Right lobe of liver (tissue), 4 donors: ENCODE data around the gene ING3.
"Not testable (repeated sequence)": the region's sequence is repeated elsewhere in the genome, so short reads cannot be mapped to it uniquely, and the experiment has no call there.

Experiments
- CTCF ChIP-seq, 4 donors: fragments of 200-600 bp in 3 of 4; fragments of 450-650 bp in 1 of 4; IDR thresholded peaks; one replicate each; pipeline versions ENCODE4 v1.5.1 to v1.8.0; 2016 to 2022; ENCODE audit warnings: antibody characterized with exemption in 4 of 4, mild to moderate bottlenecking in 2 of 4
- POLR2A ChIP-seq: fragments of 450-650 bp; IDR thresholded peaks from one replicate; pipeline ENCODE4 v1.6.1; 2017; ENCODE audit warnings: antibody characterized with exemption, mild to moderate bottlenecking
- donor health status: DM: no; HTN: no; CAD: no.
- donor health status: DM: no; HTN: no; CAD: no.
- donor health status: DM: no; HTN: yes; CAD: no.

- not testable (repeated sequence) for TF ChIP-seq CTCF (IDR thresholded peaks at IDR 0.05); POLR2A
Observed at GRCh38 chr7:120983592-120983991, 33.0 kb downstream of the ING3 start.
